Measurements from ENCODE around the gene SLCO4A1. TPM values are rescaled to one million over a fixed set of nuclear protein-coding genes. Genes with fewer than 3 reads are reported as not detected.

Gene SLCO4A1
- total and polyA plus RNA-seq, 4 experiments from 2014 or later = 0.49 to 0.99 (median 0.97) TPM; not detected in 1

GRCh38 chr20:62627901-62628612, 14.2 kb upstream of the SLCO4A1 start:
- Mint-ChIP-seq H3K27me3 (peaks cover 4 to 8% of the 10 kb centered on the region in 2 donors), H3K4me1 (peaks cover 3 to 12% (median 8%) of the 10 kb centered on the region in 4 donors), H3K36me3 (no peaks in the 10 kb centered on the region), H3K9me3 (no peaks in the 10 kb centered on the region), H3K27ac (no peak overlapping the region), H3K4me3 (no peak overlapping the region)
- no peaks in the 10 kb centered on the region for H3K9me3 ChIP-seq (ENCODE audit: control insufficient read depth in 1 of 2, low read length in 2 of 2)
- no peak overlapping the region for H3K27ac ChIP-seq (ENCODE audit: low read depth, low read length)
- ChIA-PET CTCF (ENCODE audit: partially characterized antibody) (interaction anchor here (1.0 kb wide), 1 partner anchor 11 kb away, joined by 3 read pairs; no protein-coding TSS in a partner anchor), POLR2A (ENCODE audit: partially characterized antibody) (no interaction called here)
- peaks cover 15% of the 10 kb centered on the region for H3K4me1 ChIP-seq (ENCODE audit: insufficient read depth, low read length)
- H3K27me3 ChIP-seq (ENCODE audit: insufficient read depth, low read length) = no peaks in the 10 kb centered on the region
- no peaks in the 10 kb centered on the region for H3K36me3 ChIP-seq (ENCODE audit: insufficient read depth, low read length)
- intact Hi-C loops (cut with micrococcal nuclease) = no loop called here
- no peak for DNase-seq
- H3K4me3 ChIP-seq (ENCODE audit: low read length in 2 of 2) = no peak overlapping the region

- no peak overlapping the region for H3K27ac ChIP-seq (ENCODE audit: low read depth, low read length)
- H3K4me3 Mint-ChIP-seq = no peak overlapping the region
- H3K9me3 ChIP-seq (ENCODE audit: control insufficient read depth in 1 of 2, low read length in 2 of 2) = no peaks in the 10 kb centered on the region
- intact Hi-C loops (cut with micrococcal nuclease) = no loop called here
- CTCF ChIA-PET (ENCODE audit: partially characterized antibody) = interaction anchor here (1.0 kb wide), 1 partner anchor 11 kb away, joined by 3 read pairs; no protein-coding TSS in a partner anchor
- POLR2A ChIA-PET (ENCODE audit: partially characterized antibody) = no interaction called here
- H3K27ac Mint-ChIP-seq = no peak overlapping the region
- no peaks in the 10 kb centered on the region for H3K27me3 ChIP-seq (ENCODE audit: insufficient read depth, low read length)
- H3K36me3 Mint-ChIP-seq = no peaks in the 10 kb centered on the region
- H3K4me1 Mint-ChIP-seq = peaks cover 0 to 5% (median 2%) of the 10 kb centered on the region in 4 donors
- H3K9me3 Mint-ChIP-seq = no peaks in the 10 kb centered on the region
- DNase-seq = no peak
- H3K27me3 Mint-ChIP-seq = peaks cover 4 to 10% of the 10 kb centered on the region in 2 donors
- no peaks in the 10 kb centered on the region for H3K36me3 ChIP-seq (ENCODE audit: insufficient read depth, low read length)
- H3K4me1 ChIP-seq (ENCODE audit: insufficient read depth, low read length) = peaks cover 9% of the 10 kb centered on the region
- H3K4me3 ChIP-seq (ENCODE audit: low read length in 2 of 2) = no peak overlapping the region
Measured at GRCh38 chr20:62628691-62629090, 13.6 kb upstream of the SLCO4A1 start.

GRCh38 chr20:62629864-62630470, 12.3 kb upstream of the SLCO4A1 start:
- Histone ChIP-seq H3K4me3 (ENCODE audit: low read length in 2 of 2) (no peak overlapping the region), H3K36me3 (ENCODE audit: insufficient read depth, low read length) (no peaks in the 10 kb centered on the region), H3K9me3 (ENCODE audit: control insufficient read depth in 1 of 2, low read length in 2 of 2) (no peaks in the 10 kb centered on the region), H3K4me1 (ENCODE audit: insufficient read depth, low read length) (no peaks in the 10 kb centered on the region), H3K27ac (ENCODE audit: low read depth, low read length) (no peak overlapping the region), H3K27me3 (ENCODE audit: insufficient read depth, low read length) (no peaks in the 10 kb centered on the region)
- ChIA-PET CTCF (ENCODE audit: partially characterized antibody) (interaction anchor here (1.2 kb wide), 1 partner anchor 13 kb away, joined by 3 read pairs; the partner anchor contains the start of gene SLCO4A1), POLR2A (ENCODE audit: partially characterized antibody) (no interaction called here)
- Mint-ChIP-seq H3K9me3 (no peaks in the 10 kb centered on the region), H3K4me1 (no peaks in the 10 kb centered on the region), H3K36me3 (no peaks in the 10 kb centered on the region), H3K4me3 (no peak overlapping the region), H3K27me3 (peaks cover 4 to 10% of the 10 kb centered on the region in 2 donors), H3K27ac (no peak overlapping the region)
- intact Hi-C loops (cut with micrococcal nuclease) = no loop called here
- DNase-seq = no peak

- no peak overlapping the region for H3K27ac ChIP-seq (ENCODE audit: low read depth, low read length)
- ChIA-PET CTCF (ENCODE audit: partially characterized antibody) (no interaction called here), POLR2A (ENCODE audit: partially characterized antibody) (no interaction called here)
- no peaks in the 10 kb centered on the region for H3K9me3 ChIP-seq (ENCODE audit: control insufficient read depth in 1 of 2, low read length in 2 of 2)
- no peak for DNase-seq
- Mint-ChIP-seq H3K4me3 (no peak overlapping the region), H3K9me3 (peaks cover 0 to 3% (median 0%) of the 10 kb centered on the region in 8 donors), H3K27me3 (peaks cover 8 to 10% of the 10 kb centered on the region in 2 donors), H3K27ac (no peak overlapping the region), H3K4me1 (peaks cover 0 to 6% (median 0%) of the 10 kb centered on the region in 4 donors), H3K36me3 (no peaks in the 10 kb centered on the region)
- no peaks in the 10 kb centered on the region for H3K36me3 ChIP-seq (ENCODE audit: insufficient read depth, low read length)
- intact Hi-C loops (cut with micrococcal nuclease) = no loop called here
- H3K4me1 ChIP-seq (ENCODE audit: insufficient read depth, low read length) = no peaks in the 10 kb centered on the region
- no peak overlapping the region for H3K4me3 ChIP-seq (ENCODE audit: low read length in 2 of 2)
- H3K27me3 ChIP-seq (ENCODE audit: insufficient read depth, low read length) = no peaks in the 10 kb centered on the region
Measured at GRCh38 chr20:62631336-62632308, 10.7 kb upstream of the SLCO4A1 start.

GRCh38 chr20:62632575-62633090, 9.7 kb upstream of the SLCO4A1 start:
- ChIA-PET POLR2A (ENCODE audit: partially characterized antibody) (no interaction called here), CTCF (ENCODE audit: partially characterized antibody) (no interaction called here)
- peaks cover 8 to 10% of the 10 kb centered on the region in 2 donors for H3K27me3 Mint-ChIP-seq
- peaks cover 0 to 9% (median 0%) of the 10 kb centered on the region in 4 donors for H3K4me1 Mint-ChIP-seq
- intact Hi-C loops (cut with micrococcal nuclease) = no loop called here
- DNase-seq = no peak
- Histone ChIP-seq H3K27me3 (ENCODE audit: insufficient read depth, low read length) (no peaks in the 10 kb centered on the region), H3K9me3 (ENCODE audit: control insufficient read depth in 1 of 2, low read length in 2 of 2) (no peaks in the 10 kb centered on the region), H3K4me3 (ENCODE audit: low read length in 2 of 2) (no peak overlapping the region), H3K27ac (ENCODE audit: low read depth, low read length) (no peak overlapping the region), H3K36me3 (ENCODE audit: insufficient read depth, low read length) (no peaks in the 10 kb centered on the region), H3K4me1 (ENCODE audit: insufficient read depth, low read length) (no peaks in the 10 kb centered on the region)
- H3K9me3 Mint-ChIP-seq = peaks cover 0 to 3% (median 0%) of the 10 kb centered on the region in 8 donors
- H3K27ac Mint-ChIP-seq = peak overlapping the region in 1 of 7 donors; percentile 14
- no peak overlapping the region for H3K4me3 Mint-ChIP-seq
- no peaks in the 10 kb centered on the region for H3K36me3 Mint-ChIP-seq

- peaks cover 0 to 9% (median 0%) of the 10 kb centered on the region in 4 donors for H3K4me1 Mint-ChIP-seq
- peaks cover 0 to 3% (median 0%) of the 10 kb centered on the region in 8 donors for H3K9me3 Mint-ChIP-seq
- CTCF ChIA-PET (ENCODE audit: partially characterized antibody) = interaction anchor here (1.0 kb wide), 1 partner anchor 17 kb away, joined by 3 read pairs; no protein-coding TSS in a partner anchor
- no peak for DNase-seq
- Histone ChIP-seq H3K27me3 (ENCODE audit: insufficient read depth, low read length) (no peaks in the 10 kb centered on the region), H3K36me3 (ENCODE audit: insufficient read depth, low read length) (no peaks in the 10 kb centered on the region), H3K27ac (ENCODE audit: low read depth, low read length) (no peak overlapping the region), H3K4me3 (ENCODE audit: low read length in 2 of 2) (no peak overlapping the region), H3K9me3 (ENCODE audit: control insufficient read depth in 1 of 2, low read length in 2 of 2) (no peaks in the 10 kb centered on the region), H3K4me1 (ENCODE audit: insufficient read depth, low read length) (no peaks in the 10 kb centered on the region)
- H3K36me3 Mint-ChIP-seq = no peaks in the 10 kb centered on the region
- no peak overlapping the region for H3K27ac Mint-ChIP-seq
- peaks cover 8 to 10% of the 10 kb centered on the region in 2 donors for H3K27me3 Mint-ChIP-seq
- intact Hi-C loops (cut with micrococcal nuclease) = no loop called here
- H3K4me3 Mint-ChIP-seq = no peak overlapping the region
- POLR2A ChIA-PET (ENCODE audit: partially characterized antibody) = no interaction called here
Measured at GRCh38 chr20:62633598-62634329, 8.5 kb upstream of the SLCO4A1 start.
